K562 (cell line): Measurements from ENCODE around the gene MPND. TPM values are rescaled to one million over a fixed set of nuclear protein-coding genes. Genes with fewer than 3 reads are reported as not detected.

Experiments used
- ATAC-seq: fragments of 200-7000 bp; cut with Tn5 transposase; 3 replicates; pipeline ENCODE4 v1.9.1; 2020; ENCODE audit warnings: moderate library complexity
- BruUV-seq: library from RNA; stranded (reverse); fragments of 400-500 nt; replicated peaks from 2 replicates; lab custom pipeline; 2021; lab: Mats Ljungman, UMichigan
- CTCF ChIA-PET: fragments of 300-600 bp; formaldehyde crosslinking; extraction: SDS; loops from one replicate; lab custom pipeline; 2021; ENCODE audit warnings: low intra/inter-chr PET ratio; lab: Yijun Ruan, JAX
- POLR2A ChIA-PET: fragments of 300-600, 350-650 bp; sonication (Branson Sonifier 250); formaldehyde crosslinking; extraction: SDS; loops from one replicate; lab custom pipeline; 2021; ENCODE audit warnings: antibody characterized with exemption, inconsistent platforms; lab: Yijun Ruan, JAX
- DNase-seq, 4 experiments: peaks; one replicate each; pipeline versions ENCODE4 v3.0.0 to v3.0.0-alpha.2; 2011 to 2018; ENCODE audit warnings: low spot score in 3 of 4, mixed read lengths in 3 of 4; ENCODE audit errors: extremely low read depth in 1 of 4
- FAIRE-seq: peaks from 2 replicates; lab custom pipeline; 2011; peaks lifted over from hg19 to GRCh38; lab: Jason Lieb, UNC
- H2AFZ ChIP-seq: 2 replicates; pipeline ENCODE4 v1.6.0; 2011; ENCODE audit warnings: low read depth, low read length, control low read depth, inconsistent platforms
- H3K27ac ChIP-seq: fragments of 200-600 bp; 3 replicates; pipeline ENCODE4 v1.8.0; 2011; ENCODE audit warnings: low read depth, mild to moderate bottlenecking, control low read depth, inconsistent platforms, low read length, moderate library complexity, mixed read lengths; ENCODE audit errors: extremely low read depth
- H3K27me3 ChIP-seq, 2 experiments: fragments of 300-600 bp in 1 of 2; 2 replicates in 1 of 2; 3 replicates in 1 of 2; pipeline versions ENCODE4 v1.6.0 to v1.8.0; 2011; ENCODE audit warnings: inconsistent platforms in 2 of 2, low read length in 2 of 2, mild to moderate bottlenecking in 1 of 2, mixed read lengths in 1 of 2, moderate library complexity in 1 of 2; ENCODE audit not compliant: control insufficient read depth in 2 of 2, insufficient read depth in 2 of 2
- H3K36me3 ChIP-seq: fragments of 300-600 bp; 3 replicates; pipeline ENCODE4 v1.8.0; 2011; ENCODE audit warnings: mild to moderate bottlenecking, low read length, inconsistent platforms; ENCODE audit not compliant: control insufficient read depth, insufficient read depth
- H3K4me1 ChIP-seq, 2 experiments: fragments of 200-600 bp in 1 of 2; replicated peaks in 1 of 2; 2 replicates in 1 of 2; 3 replicates in 1 of 2; pipeline versions ENCODE4 v1.5.1 to v1.8.0; 2011; ENCODE audit warnings: inconsistent platforms in 2 of 2, low read length in 2 of 2, mild to moderate bottlenecking in 1 of 2, mixed read lengths in 1 of 2, moderate library complexity in 1 of 2; ENCODE audit not compliant: control insufficient read depth in 2 of 2, insufficient read depth in 2 of 2
- H3K4me2 ChIP-seq: 2 replicates; pipeline ENCODE4 v1.6.1; 2011; ENCODE audit warnings: low read length, control low read depth, inconsistent platforms, mixed read lengths; ENCODE audit not compliant: insufficient read depth
- H3K4me3 ChIP-seq: fragments of 200-600 bp; sonication (generic), shearing (Covaris generic); 2 replicates; pipeline ENCODE4 v1.5.1; 2016; ENCODE audit warnings: control low read depth, inconsistent platforms
- H3K79me2 ChIP-seq: fragments of 200-600 bp; 3 replicates; pipeline ENCODE4 v1.8.0; 2011; ENCODE audit warnings: low read length, inconsistent platforms; ENCODE audit not compliant: control insufficient read depth, insufficient read depth
- H3K9ac ChIP-seq, 2 experiments: 2 replicates each; pipeline versions ENCODE4 v1.6.0 to v1.6.1; 2011; ENCODE audit warnings: low read depth in 2 of 2, low read length in 2 of 2, control low read depth in 1 of 2, inconsistent platforms in 1 of 2, mild to moderate bottlenecking in 1 of 2, mixed read lengths in 1 of 2; ENCODE audit not compliant: insufficient read depth in 1 of 2
- H3K9me1 ChIP-seq: one replicate; pipeline ENCODE4 v1.6.0; 2011; ENCODE audit warnings: inconsistent platforms, mild to moderate bottlenecking, low read length, moderate library complexity; ENCODE audit not compliant: control insufficient read depth, insufficient read depth
- H3K9me3 ChIP-seq: replicated peaks from 2 replicates; pipeline ENCODE4 v1.5.1; 2011; ENCODE audit warnings: low read depth, low read length, inconsistent platforms; ENCODE audit not compliant: control insufficient read depth, insufficient read depth
- H4K20me1 ChIP-seq: replicated peaks from 2 replicates; pipeline ENCODE4 v1.6.1; 2011; ENCODE audit warnings: low read length, inconsistent platforms, mixed read lengths; ENCODE audit not compliant: control insufficient read depth, insufficient read depth
- ARID2 ChIP-seq: fragments of 450-650 bp; IDR thresholded peaks from 2 replicates; pipeline ENCODE4 v1.6.1; 2017; ENCODE audit warnings: antibody characterized with exemption, mild to moderate bottlenecking
- ESRRA ChIP-seq: fragments of 450-650 bp; IDR thresholded peaks from 2 replicates; pipeline ENCODE4 v1.6.1; 2014; ENCODE audit warnings: low read depth, mild to moderate bottlenecking, moderate library complexity, borderline replicate concordance
- FIP1L1 ChIP-seq: fragments of 200-400 bp; formaldehyde crosslinking; IDR thresholded peaks from 2 replicates; pipeline ENCODE4 v1.6.1; 2018; ENCODE audit warnings: mild to moderate bottlenecking, low read depth, low read length; ENCODE audit not compliant: poor library complexity, severe bottlenecking
- FOXO4 ChIP-seq: fragments of 450-650 bp; formaldehyde crosslinking; IDR thresholded peaks from 2 replicates; pipeline ENCODE4 v1.4.0; 2020; ENCODE audit warnings: mild to moderate bottlenecking, moderate library complexity
- HNRNPH1 ChIP-seq: fragments of 200-400 bp; formaldehyde crosslinking; optimal IDR thresholded peaks from 2 replicates; pipeline ENCODE3; 2017; ENCODE audit warnings: low read depth, mild to moderate bottlenecking, low read length, moderate library complexity
- MAFF ChIP-seq: IDR thresholded peaks from 2 replicates; pipeline ENCODE4 v1.6.1; 2012; ENCODE audit warnings: low read length, improper control_type of control experiment
- NR1H2 ChIP-seq: sonication (generic); formaldehyde crosslinking; IDR thresholded peaks from 2 replicates; pipeline ENCODE4 v1.4.0; 2020; ENCODE audit warnings: mild to moderate bottlenecking, missing genetic modification reagents
- PCBP2 ChIP-seq: fragments of 200-400 bp; formaldehyde crosslinking; IDR thresholded peaks from 2 replicates; pipeline ENCODE4 v1.6.1; 2018; ENCODE audit warnings: low read length, low read depth, mild to moderate bottlenecking, moderate library complexity; ENCODE audit not compliant: poor library complexity, severe bottlenecking
- PHF8 ChIP-seq: fragments of 200-600 bp; sonication (generic); IDR thresholded peaks from 2 replicates; pipeline ENCODE4 v1.6.1; 2012; ENCODE audit warnings: mixed run types, mild to moderate bottlenecking, inconsistent platforms, low read length, moderate library complexity, borderline replicate concordance
- PRDM10 ChIP-seq: fragments of 450-650 bp; IDR thresholded peaks from 2 replicates; pipeline ENCODE4 v1.6.1; 2018; ENCODE audit not compliant: partially characterized antibody
- RBM39 ChIP-seq: fragments of 200-400 bp; formaldehyde crosslinking; optimal IDR thresholded peaks from 2 replicates; pipeline ENCODE3; 2018; ENCODE audit warnings: low read depth, low read length
- SIRT6 ChIP-seq: IDR thresholded peaks from one replicate; pipeline ENCODE4 v1.6.1; 2012; ENCODE audit warnings: low read depth, mild to moderate bottlenecking, control low read depth, inconsistent platforms, low read length, moderate library complexity
- SREBF1 ChIP-seq: fragments of 150-350 bp; IDR thresholded peaks from 2 replicates; pipeline ENCODE4 v1.6.1; 2014; ENCODE audit warnings: antibody characterized with exemption, low read depth, low read length, borderline replicate concordance
- ZNF274 ChIP-seq: IDR thresholded peaks from 2 replicates; pipeline ENCODE4 v1.6.1; 2011; ENCODE audit warnings: low read depth, mild to moderate bottlenecking, low read length, moderate library complexity, borderline replicate concordance
- ZNF561 ChIP-seq: fragments of 450-650 bp; formaldehyde crosslinking; conservative IDR thresholded peaks from 2 replicates; pipeline ENCODE4 v1.4.0; 2020; ENCODE audit warnings: mild to moderate bottlenecking, moderate library complexity
- ZNF785 ChIP-seq: fragments of 250-450 bp; sonication (Bioruptor Pico); IDR thresholded peaks from 2 replicates; pipeline ENCODE4 v1.4.0; 2020; ENCODE audit warnings: mild to moderate bottlenecking
- WGBS: fragments of 100-300 bp; shearing (Covaris generic); methylation state at CpG from one replicate; pipeline ENCODE4 v1.1.6; 2016; ENCODE audit warnings: low coverage, mixed read lengths; ENCODE audit not compliant: insufficient coverage; ENCODE audit errors: missing lambda C conversion rate; 5-methylcytosine and 5-hydroxymethylcytosine counted together
- in situ Hi-C: fragments of 300-500 bp; cut with MboI; formaldehyde crosslinking; loops from 4 replicates; pipeline ENCODE4 v1.15.0; 2018; ENCODE audit warnings: inconsistent platforms, mixed read lengths
- intact Hi-C: fragments of 100-400 bp; cut with micrococcal nuclease; formaldehyde crosslinking; loops from 2 replicates; pipeline ENCODE4 v1.14.2; 2022
- polyA plus RNA-seq, 8 experiments: library from polyadenylated mRNA; depleted of rRNA in 4 of 8; stranded (reverse) in 5 of 8; unstranded in 3 of 8; fragments of >200 nt; fragmentation: Nextera tagmentation in 2 of 8; fragmentation: Illumina TruSeq in 1 of 8; extraction: Ambion mirVana in 2 of 8; extraction: Trizol in 1 of 8; gene quantifications; 2 replicates each; pipeline versions ENCODE4 v1.2.1 to v1.2.3, GENCODE V29; 2011 to 2014; ENCODE audit warnings: inconsistent platforms in 1 of 8, missing spikeins in 1 of 8
- total RNA-seq, 7 experiments: library from RNA; depleted of rRNA in 6 of 7; stranded (reverse); fragments of >200 nt in 6 of 7; fragmentation: Illumina TruSeq in 2 of 7; extraction: Trizol in 2 of 7; gene quantifications; 2 replicates each; pipeline versions ENCODE4 v1.2.1 to v1.2.3, GENCODE V29; 2011 to 2021; ENCODE audit warnings: low replicate concordance in 1 of 7
- TF ChIP-seq, protein P1 (sequence below): fragments of 450-650 bp; IDR thresholded peaks from one replicate; pipeline ENCODE4 v1.6.1; 2018; ENCODE audit warnings: mild to moderate bottlenecking, moderate library complexity; ENCODE audit not compliant: partially characterized antibody

MPND gene
- total and polyA plus RNA-seq, 9 of the 15 experiments (the other 6 are each of a cell fraction or from before 2014, with no cell fraction given): 0.25 to 14.0 (median 3.9) TPM

GRCh38 chr19:4342314-4342614, 1.1 kb upstream of the MPND start:
- CTCF ChIA-PET: interaction anchor here (1.2 kb wide), 1 partner anchor 75 kb away, joined by 5 read pairs; no protein-coding TSS in a partner anchor
- WGBS: 3% methylated on average over 10 of the region's 10 CpGs
- no peak for TF ChIP-seq NR1H2
- no peak for TF ChIP-seq FOXO4 (CRISPR knock-in tag)
- no peak for TF ChIP-seq MAFF
- no peak for TF ChIP-seq FIP1L1
- TF ChIP-seq RBM39: no peak
- no peak for TF ChIP-seq ZNF561 (CRISPR knock-in tag)
- TF ChIP-seq SIRT6: no peak
- TF ChIP-seq SREBF1: no peak
- TF ChIP-seq PRDM10: peak; percentile 57
- no peak for TF ChIP-seq HNRNPH1
- no peak for TF ChIP-seq ZNF274
- no peak for TF ChIP-seq ZNF785 (CRISPR knock-in tag)
- 0 out of 2 replicates have a peak, but pooled peaks have one; percentile 11 for TF ChIP-seq ESRRA
- TF ChIP-seq ARID2: no peak
- no peak for TF ChIP-seq PCBP2
- TF ChIP-seq, protein P1, sequence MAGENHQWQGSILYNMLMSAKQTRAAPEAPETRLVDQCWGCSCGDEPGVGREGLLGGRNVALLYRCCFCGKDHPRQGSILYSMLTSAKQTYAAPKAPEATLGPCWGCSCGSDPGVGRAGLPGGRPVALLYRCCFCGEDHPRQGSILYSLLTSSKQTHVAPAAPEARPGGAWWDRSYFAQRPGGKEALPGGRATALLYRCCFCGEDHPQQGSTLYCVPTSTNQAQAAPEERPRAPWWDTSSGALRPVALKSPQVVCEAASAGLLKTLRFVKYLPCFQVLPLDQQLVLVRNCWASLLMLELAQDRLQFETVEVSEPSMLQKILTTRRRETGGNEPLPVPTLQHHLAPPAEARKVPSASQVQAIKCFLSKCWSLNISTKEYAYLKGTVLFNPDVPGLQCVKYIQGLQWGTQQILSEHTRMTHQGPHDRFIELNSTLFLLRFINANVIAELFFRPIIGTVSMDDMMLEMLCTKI: no peak
- no peak for TF ChIP-seq PHF8

More at GRCh38 chr19:4342314-4342614, 1.1 kb upstream of the MPND start:
- Histone ChIP-seq H3K9ac (peak overlapping the region; percentile 71 to 92), H3K4me3 (peak overlapping the region; percentile 51), H3K79me2 (peaks cover 7% of the 10 kb centered on the region), H3K4me1 (peaks cover 13 to 43% of the 10 kb centered on the region in 2 experiments; a peak in 4 of 5 replicates), H4K20me1 (no peaks in the 10 kb centered on the region), H3K9me1 (no peaks in the 10 kb centered on the region), H3K36me3 (peaks cover 11% of the 10 kb centered on the region; the same call in 2 of the 3 replicates), H3K4me2 (peak overlapping the region; percentile 80), H2AFZ (peak overlapping the region; percentile 90), H3K27me3 (no peaks in the 10 kb centered on the region), H3K27ac (peak overlapping the region; percentile 62), H3K9me3 (no peaks in the 10 kb centered on the region)
- FAIRE-seq (no peak), ATAC-seq (no peak; the same call in 2 of the 3 replicates), DNase-seq (peak in 1 of 4 experiments; percentile 11)
- in situ Hi-C loops (loop anchor here (10.0 kb wide), 1 partner anchor 67 kb away; the partner anchor contains the start of gene SHD), intact Hi-C loops (loop anchor here (2.0 kb wide), 1 partner anchor 61 kb away; the partner anchor contains the start of gene CHAF1A)
- POLR2A ChIA-PET: interaction anchor here (0.6 to 2.9 kb wide), 14 partner anchors 9 to 129 kb away, joined by 3 to 24 read pairs (median 4); partner anchors contain the start of gene YJU2
- BruUV-seq: TSS peak; percentile 97
